Upper lobe of left lung (tissue), 4 donors: ENCODE measurements around the gene LCN9.

ENCODE experiments used
- POLR2A ChIP-seq, 4 donors: fragments of 450-650 bp; IDR thresholded peaks; one replicate each; pipeline ENCODE4 v1.5.1; 2016 to 2017; ENCODE audit warnings: antibody characterized with exemption in 4 of 4, mild to moderate bottlenecking in 2 of 4
- TF ChIP-seq, protein P1 (sequence below), 6 experiments: fragments of 450-650 bp in 4 of 6; fragments of 200-600 bp in 2 of 6; sonication (generic) in 2 of 6; IDR thresholded peaks; one replicate each; pipeline ENCODE4 v1.5.1; 2016 to 2019; ENCODE audit warnings: antibody characterized with exemption in 6 of 6

DNA sequence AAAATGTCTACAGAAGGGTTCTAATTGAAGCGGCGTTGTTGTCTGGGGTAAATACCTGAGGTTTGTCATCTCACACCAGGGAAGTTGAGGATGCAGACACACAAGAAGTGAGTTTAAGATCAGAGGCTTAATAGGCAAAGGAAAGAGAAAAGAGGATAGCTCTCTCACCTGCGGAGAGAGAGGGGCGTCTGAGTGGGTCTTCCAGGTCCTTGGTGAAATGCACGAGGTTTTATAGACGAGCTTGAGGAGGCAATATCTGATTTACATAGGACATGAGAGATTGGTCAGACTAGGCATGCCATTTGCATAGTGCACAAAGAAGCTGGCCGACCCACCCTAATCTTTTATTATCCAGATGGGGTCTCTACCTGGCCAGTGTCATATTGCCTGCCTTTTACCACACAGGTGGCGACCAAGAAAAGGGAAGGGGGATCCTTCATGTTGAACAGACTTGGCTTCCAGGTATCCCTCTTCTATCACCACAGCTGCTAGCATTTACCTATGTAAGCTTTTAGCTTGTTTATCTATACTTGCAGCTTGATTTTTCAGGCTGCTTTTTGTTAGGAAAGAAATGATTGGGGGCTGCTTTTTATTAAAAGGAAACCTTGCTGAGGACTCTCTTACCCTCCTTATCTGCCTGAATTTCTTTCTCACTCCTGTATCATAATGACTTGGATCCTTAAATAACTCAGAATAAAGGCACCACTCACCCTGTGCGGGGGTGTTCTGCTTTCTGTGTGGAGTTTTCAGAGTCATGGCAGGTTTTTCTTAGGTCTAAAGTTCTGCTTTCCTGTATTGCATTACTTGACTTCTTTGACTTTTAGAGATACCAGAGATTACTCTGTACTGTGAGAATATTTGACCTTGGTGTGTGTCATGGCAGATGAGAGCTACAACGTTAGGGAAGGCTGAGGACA, 14.4 kb upstream of the LCN9 start:
- TF ChIP-seq, protein P1, sequence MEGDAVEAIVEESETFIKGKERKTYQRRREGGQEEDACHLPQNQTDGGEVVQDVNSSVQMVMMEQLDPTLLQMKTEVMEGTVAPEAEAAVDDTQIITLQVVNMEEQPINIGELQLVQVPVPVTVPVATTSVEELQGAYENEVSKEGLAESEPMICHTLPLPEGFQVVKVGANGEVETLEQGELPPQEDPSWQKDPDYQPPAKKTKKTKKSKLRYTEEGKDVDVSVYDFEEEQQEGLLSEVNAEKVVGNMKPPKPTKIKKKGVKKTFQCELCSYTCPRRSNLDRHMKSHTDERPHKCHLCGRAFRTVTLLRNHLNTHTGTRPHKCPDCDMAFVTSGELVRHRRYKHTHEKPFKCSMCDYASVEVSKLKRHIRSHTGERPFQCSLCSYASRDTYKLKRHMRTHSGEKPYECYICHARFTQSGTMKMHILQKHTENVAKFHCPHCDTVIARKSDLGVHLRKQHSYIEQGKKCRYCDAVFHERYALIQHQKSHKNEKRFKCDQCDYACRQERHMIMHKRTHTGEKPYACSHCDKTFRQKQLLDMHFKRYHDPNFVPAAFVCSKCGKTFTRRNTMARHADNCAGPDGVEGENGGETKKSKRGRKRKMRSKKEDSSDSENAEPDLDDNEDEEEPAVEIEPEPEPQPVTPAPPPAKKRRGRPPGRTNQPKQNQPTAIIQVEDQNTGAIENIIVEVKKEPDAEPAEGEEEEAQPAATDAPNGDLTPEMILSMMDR (IDR thresholded peaks at IDR 0.05): no peak
- TF ChIP-seq POLR2A (IDR thresholded peaks at IDR 0.05): no peak
